ENCODE results near the gene LDLRAD3. TPM values are rescaled to one million over a fixed set of nuclear protein-coding genes. Genes with fewer than 3 reads are reported as not detected.

The LDLRAD3 gene
- total RNA-seq, 1 experiment from 2014 or later, result 19.0 TPM

GRCh38 chr11:36187622-36188021 is 243.8 kb downstream of the LDLRAD3 start:
- TF ChIP-seq EGR1 (IDR thresholded peaks at IDR 0.05; ENCODE audit: low read depth), result no peak
- no peak for TF ChIP-seq EZH2phosphoT487 (IDR thresholded peaks at IDR 0.05; ENCODE audit: borderline replicate concordance)
- no peak for TF ChIP-seq POLR2AphosphoS5 (IDR thresholded peaks at IDR 0.05; ENCODE audit: low read depth, low read length)
- no peak for TF ChIP-seq TCF7L2 (IDR thresholded peaks at IDR 0.05; ENCODE audit: borderline replicate concordance, extremely low read depth, insufficient read depth, insufficient read length)
- no peak for TF ChIP-seq RAD21 (IDR thresholded peaks at IDR 0.05; ENCODE audit: low read depth)
- TF ChIP-seq MAX (IDR thresholded peaks at IDR 0.05), result no peak
- no peak for TF ChIP-seq EZH2 (IDR thresholded peaks at IDR 0.05)
- no peak for TF ChIP-seq SP1 (IDR thresholded peaks at IDR 0.05; ENCODE audit: low read depth)
- TF ChIP-seq SIN3A (IDR thresholded peaks at IDR 0.05; ENCODE audit: low read depth), result no peak
- no peak for TF ChIP-seq CTCF (IDR thresholded peaks at IDR 0.05 in 2 of 3, conservative IDR thresholded peaks at IDR 0.05 in 1 of 3; ENCODE audit: borderline replicate concordance in 1 of 3, insufficient read depth in 1 of 3, low read depth in 2 of 3, low read length in 2 of 3)
- no peak for TF ChIP-seq CEBPB (IDR thresholded peaks at IDR 0.05; ENCODE audit: low read depth)
- TF ChIP-seq FOSL1 (IDR thresholded peaks at IDR 0.05; ENCODE audit: low read depth), result no peak
- TF ChIP-seq ZBTB33 (IDR thresholded peaks at IDR 0.05; ENCODE audit: extremely low read depth, insufficient replicate concordance, low read length), result no peak
- no peak for TF ChIP-seq ZNF274 (IDR thresholded peaks at IDR 0.05; ENCODE audit: low read depth, low read length)
- TF ChIP-seq CBX3 (IDR thresholded peaks at IDR 0.05; ENCODE audit: low read depth), result no peak
- TF ChIP-seq ATF3 (IDR thresholded peaks at IDR 0.05), result no peak
- no peak for TF ChIP-seq REST (IDR thresholded peaks at IDR 0.05; ENCODE audit: low read depth)
- no peak for TF ChIP-seq POLR2A (IDR thresholded peaks at IDR 0.05; ENCODE audit: borderline replicate concordance, extremely low read depth, insufficient read depth, insufficient read length)
- RAD21 ChIA-PET (ENCODE audit: low non-redundant PET in 1 of 2, low total read pairs in 2 of 2, uncharacterized antibody in 2 of 2, unreplicated experiment in 2 of 2), result no interaction called here
- DNase-seq (ENCODE audit: low read depth, low spot score), result no peak
- H3K36me3 ChIP-seq (ENCODE audit: control insufficient read depth in 1 of 2, insufficient read depth in 2 of 2, low read length in 2 of 2), result no peaks in the 10 kb centered on the region
- no peak overlapping the region for H3K4me2 ChIP-seq (ENCODE audit: low read length)
- no peak overlapping the region for H3K27ac ChIP-seq (ENCODE audit: low read depth, low read length)
- no peaks in the 10 kb centered on the region for H3K9me2 ChIP-seq (ENCODE audit: insufficient read depth)
- no TSS peak for BruUV-seq (replicated peaks)
- no peaks in the 10 kb centered on the region for H3K9me3 ChIP-seq (ENCODE audit: control insufficient read depth in 1 of 2, insufficient read depth in 1 of 2, low read depth in 1 of 2, low read length in 2 of 2)
- no peaks in the 10 kb centered on the region for H4K20me1 ChIP-seq (ENCODE audit: insufficient read depth)
- H3K79me2 ChIP-seq (ENCODE audit: insufficient read depth, low read length), result no peaks in the 10 kb centered on the region
- no peak overlapping the region for H3K9ac ChIP-seq (ENCODE audit: low read length)
- no peak overlapping the region for H2AFZ ChIP-seq (ENCODE audit: low read depth, low read length, poor library complexity, severe bottlenecking)
- no peaks in the 10 kb centered on the region for H3K4me1 ChIP-seq (ENCODE audit: control insufficient read depth in 1 of 2, insufficient read depth in 2 of 2, low read length in 2 of 2)
- intact Hi-C loops (cut with micrococcal nuclease), result no loop called here
- H3K4me3 ChIP-seq (replicated peaks in 1 of 2; ENCODE audit: low read depth in 1 of 2, low read length in 2 of 2), result no peak overlapping the region
- ATAC-seq, result no peak
- H3K27me3 ChIP-seq (ENCODE audit: insufficient read depth, low read length), result no peaks in the 10 kb centered on the region
- CTCF ChIA-PET, result no interaction called here
- POLR2A ChIA-PET, result no interaction called here
